Left cardiac atrium (tissue), 4 donors: ENCODE measurements around the gene PDE4C. TPM values are rescaled to one million over a fixed set of nuclear protein-coding genes. Genes with fewer than 3 reads are reported as not detected.
"Not testable (repeated sequence)": the region's sequence is repeated elsewhere in the genome, so short reads cannot be mapped to it uniquely, and the experiment has no call there.

Source experiments
- ATAC-seq, 2 donors: fragments of 200-7000 bp; cut with Tn5 transposase; one replicate each; pipeline ENCODE4 v1.9.1; 2020; ENCODE audit warnings: mild to moderate bottlenecking in 2 of 2, moderate library complexity in 2 of 2
- DNase-seq: peaks from one replicate; pipeline ENCODE4 v3.0.0-alpha.2; 2020
- intact Hi-C, 2 donors: fragments of 100-400 bp; cut with DNase I; formaldehyde crosslinking; loops; one replicate each; pipeline versions ENCODE4 v1.14.1 to v1.15.1; 2022 to 2023
- total RNA-seq, 2 donors: library from RNA; stranded (reverse); fragmentation: NEBNext Ultra II Directional; extraction: Animal tissue kit (Norgen Biotek cat#: 25700); gene quantifications; one replicate each; pipeline ENCODE4 v1.2.1, GENCODE V29; 2021
- donor health status: DM: no; HTN: yes; CAD: no.
- donor health status: DM: no; HTN: yes; CAD: no; lungs with severe emphysema.
- donor health status: DM: yes; HTN: yes; CAD: no.
- donor health status: Dilated cardiomyopathy.

The PDE4C gene
- total RNA-seq, 2 donors from 2014 or later: 0.55 TPM; not detected in 1

- no peak for DNase-seq
- intact Hi-C loops: no loop called here
- ATAC-seq: no peak
Observed at GRCh38 chr19:18226956-18227780, 930 bp upstream of the PDE4C start.

DNA sequence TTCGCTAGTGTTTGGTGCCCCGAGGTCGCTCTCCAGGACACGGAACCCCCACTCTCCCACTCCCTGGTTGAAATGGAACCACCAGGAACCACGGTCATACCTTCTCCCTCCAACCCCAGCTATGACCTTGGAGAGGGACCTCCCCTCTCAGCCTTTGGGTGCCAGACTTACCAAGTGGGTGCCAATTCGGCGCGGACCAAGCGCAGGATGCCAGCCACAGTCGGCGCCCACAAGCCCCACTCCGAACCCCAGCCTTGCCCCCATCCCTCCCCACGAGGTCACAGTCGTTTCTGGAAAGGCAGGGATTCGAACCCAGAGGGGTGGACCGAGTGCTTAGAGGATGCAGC is 910 bp downstream of the PDE4C start:
- ATAC-seq (no peak), DNase-seq (no peak)
- intact Hi-C loops: no loop called here

GRCh38 chr19:18224525-18225354 is 1.5 kb downstream of the PDE4C start:
- DNase-seq (peak; percentile 99), ATAC-seq (peak; percentile 99)
- intact Hi-C loops: no loop called here

GRCh38 chr19:18223860-18224524 is 2.2 kb downstream of the PDE4C start:
- intact Hi-C loops: no loop called here
- ATAC-seq (peak in 1 of 2 donors; percentile 47), DNase-seq (peak; percentile 50)

- no peak for ATAC-seq
- intact Hi-C loops: no loop called here
- DNase-seq: no peak
Observed at GRCh38 chr19:18221815-18222725, 4.2 kb downstream of the PDE4C start.

GRCh38 chr19:18220632-18221275 is 5.5 kb downstream of the PDE4C start:
- DNase-seq (no peak), ATAC-seq (no peak)
- intact Hi-C loops: no loop called here

- ATAC-seq (no peak), DNase-seq (no peak)
- intact Hi-C loops: no loop called here
Observed at GRCh38 chr19:18219911-18220631, 6.2 kb downstream of the PDE4C start.

DNA sequence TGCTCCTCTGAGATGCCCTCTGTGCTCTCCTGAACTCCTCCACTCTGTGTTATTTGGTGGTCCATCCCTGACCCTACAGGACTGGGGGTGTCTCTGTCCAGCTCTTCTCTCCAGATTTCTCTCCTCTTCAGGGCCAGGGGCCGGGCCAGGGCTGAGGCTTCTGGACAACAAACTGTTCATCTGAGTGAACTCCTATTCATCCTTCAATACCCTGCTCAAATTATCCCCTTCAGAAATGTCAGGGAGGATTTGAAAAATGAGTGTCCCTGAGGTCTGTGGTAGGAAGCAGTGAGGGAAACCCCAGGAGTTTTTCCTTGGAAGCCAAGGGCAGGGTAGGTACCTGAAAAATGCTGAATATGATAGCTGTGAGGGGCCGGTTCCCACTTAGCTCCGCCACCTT is 7.6 kb downstream of the PDE4C start:
- intact Hi-C loops: no loop called here
- ATAC-seq (no peak), DNase-seq (no peak)

- no peak for DNase-seq
- ATAC-seq: no peak
- intact Hi-C loops: no loop called here
Observed at GRCh38 chr19:18218159-18218558, 8.1 kb downstream of the PDE4C start.

DNA sequence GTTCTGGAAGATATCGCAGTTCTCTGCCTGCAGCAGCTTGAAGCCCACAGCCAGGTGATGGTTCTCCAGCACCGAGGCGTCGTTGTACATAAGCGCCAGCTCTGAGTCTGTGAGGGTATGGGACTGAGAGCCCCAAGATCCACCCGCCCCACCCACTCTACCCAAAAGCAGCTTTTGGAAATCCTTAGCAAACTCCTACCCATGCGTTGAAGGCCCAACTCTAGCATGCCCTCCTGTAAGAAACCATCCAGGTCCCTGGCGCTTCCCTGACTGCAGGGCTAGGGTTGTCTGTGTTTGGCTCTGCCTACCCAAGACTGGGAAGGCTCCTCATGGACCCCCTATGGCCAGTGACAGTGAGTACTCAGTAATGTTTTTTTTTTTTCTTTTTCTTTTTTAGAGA is 9.4 kb downstream of the PDE4C start:
- ATAC-seq: no peak
- intact Hi-C loops: no loop called here
- DNase-seq: no peak

DNA sequence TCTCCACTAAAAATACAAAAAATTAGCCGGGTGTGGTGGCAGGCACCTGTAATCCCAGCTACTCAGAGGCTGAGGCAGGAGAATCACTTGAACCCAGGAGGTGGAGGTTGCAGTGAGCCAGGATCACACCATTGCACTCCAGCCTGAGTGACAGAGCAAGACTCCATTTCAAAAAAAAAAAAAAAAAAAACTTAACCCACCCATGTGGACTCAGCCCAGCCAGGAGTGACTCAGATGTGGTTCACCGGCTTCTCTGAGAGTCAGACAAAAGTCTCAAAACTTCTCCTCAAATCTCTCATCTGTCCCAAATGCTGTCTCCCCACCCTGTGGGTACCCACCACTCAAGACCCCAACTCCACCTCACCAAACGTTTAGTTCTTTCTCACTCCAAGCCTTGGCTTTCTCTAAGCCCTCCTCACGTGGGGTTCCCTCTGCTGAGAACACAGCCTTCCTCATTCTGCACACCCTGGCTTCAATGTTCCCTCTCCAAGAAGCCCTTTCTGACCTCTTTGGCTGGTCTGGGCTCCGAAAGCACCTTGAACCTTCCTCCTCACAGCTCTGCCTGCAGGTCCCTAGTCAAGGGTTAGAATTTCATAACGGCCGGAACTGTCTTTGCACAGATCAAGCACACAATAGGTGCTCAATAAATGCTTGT is 11.3 kb downstream of the PDE4C start:
- DNase-seq: no peak
- ATAC-seq: peak in 1 of 2 donors; percentile 30
- intact Hi-C loops: loop anchor here in 1 of 2 donors (5.0 kb wide), 1 partner anchor 37 kb away; no protein-coding TSS in a partner anchor

DNA sequence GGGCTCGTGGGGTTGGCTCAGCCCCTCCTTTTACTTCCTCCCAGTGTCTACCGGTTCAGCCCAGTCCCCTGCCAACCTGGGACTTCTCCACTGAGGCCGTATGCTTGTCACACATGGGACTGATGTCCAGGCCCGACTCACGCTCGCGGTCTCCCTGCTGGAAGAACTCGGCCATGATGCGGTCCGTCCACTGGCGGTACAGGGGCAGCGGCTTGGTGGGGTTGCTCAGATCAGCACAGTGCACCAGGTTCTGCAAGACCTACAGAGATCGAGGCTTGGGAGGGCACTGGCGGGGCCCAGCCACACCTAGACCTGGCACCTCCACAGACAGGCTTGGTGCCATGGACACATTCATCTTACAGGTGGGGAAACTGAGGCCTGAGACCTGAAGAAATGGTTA is 14.6 kb downstream of the PDE4C start:
- intact Hi-C loops: loop anchor here in 1 of 2 donors (5.0 kb wide), 1 partner anchor 41 kb away; no protein-coding TSS in a partner anchor
- no peak for ATAC-seq
- no peak for DNase-seq

DNA sequence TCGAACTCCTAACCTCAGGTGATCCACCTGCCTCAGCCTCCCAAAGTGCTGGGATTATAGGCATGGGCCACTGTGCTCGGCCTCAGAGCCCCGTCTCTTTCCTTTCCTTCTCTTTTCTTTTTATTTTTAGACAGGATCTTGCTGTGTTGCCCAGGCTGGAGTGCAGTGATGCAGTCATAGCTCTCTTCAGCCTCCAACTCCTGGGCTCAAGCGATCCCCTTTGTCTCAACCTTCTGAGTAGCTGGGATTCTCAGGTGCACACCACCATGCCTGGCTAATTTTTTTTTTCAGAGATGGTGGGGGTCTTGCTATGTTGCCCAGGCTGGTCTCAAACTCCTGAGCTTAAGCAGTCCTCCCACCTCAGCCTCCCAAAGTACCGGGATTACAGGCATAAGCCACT is 16.3 kb downstream of the PDE4C start:
- DNase-seq, ATAC-seq: not testable (repeated sequence)

GRCh38 chr19:18208098-18208951 is 17.9 kb downstream of the PDE4C start:
- intact Hi-C loops: loop anchor here in 1 of 2 donors (1.0 to 10.0 kb wide), 2 partner anchors 43 to 206 kb away; partner anchors contain the start of gene SSBP4
- DNase-seq (peak; percentile 64), ATAC-seq (no peak)

More for the DNA sequence above, 16.3 kb downstream of the PDE4C start:
- intact Hi-C loops: loop anchor here (5.0 to 10.0 kb wide), 2 partner anchors 42 to 205 kb away; partner anchors contain the start of gene SSBP4 (in 1 of the 2)

DNA sequence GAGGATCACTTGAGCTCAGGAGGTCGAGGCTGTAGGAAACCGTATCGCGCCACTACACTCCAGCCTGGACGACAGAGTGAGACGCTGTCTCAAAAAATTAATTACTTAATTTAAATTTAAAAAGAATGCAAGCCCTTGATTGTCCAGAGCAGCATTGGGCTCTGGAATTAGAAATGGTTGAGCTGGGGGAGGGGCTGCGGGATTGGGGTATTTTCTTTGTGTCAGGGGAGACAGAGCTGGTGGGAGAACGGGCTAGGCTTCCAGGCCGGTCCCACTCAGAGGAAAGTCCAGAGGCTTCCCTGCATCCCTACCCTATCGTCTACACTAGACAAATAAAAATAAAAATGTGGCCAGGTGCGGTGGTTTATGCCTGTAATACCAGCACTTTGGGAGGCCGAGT is 20.2 kb downstream of the PDE4C start:
- DNase-seq (no peak), ATAC-seq (no peak)
- intact Hi-C loops: loop anchor here in 1 of 2 donors (2.0 to 10.0 kb wide), 2 partner anchors 121 to 209 kb away; partner anchors contain the start of gene SSBP4
